Activated CD4-positive, alpha-beta T cell treated with anti-CD3 and anti-CD28 coated beads for 4 hours (primary cell): ENCODE results near the gene ACTR6.
A peak's percentile ranks its signal among the peaks of the same experiment; 100 is the strongest.
"Not testable (repeated sequence)": the region's sequence is repeated elsewhere in the genome, so short reads cannot be mapped to it uniquely, and the experiment has no call there.

Experiments
- DNase-seq, 2 donors: peaks; one replicate each; pipeline ENCODE4 v3.0.0-alpha.2; 2020

Gene ACTR6

DNA sequence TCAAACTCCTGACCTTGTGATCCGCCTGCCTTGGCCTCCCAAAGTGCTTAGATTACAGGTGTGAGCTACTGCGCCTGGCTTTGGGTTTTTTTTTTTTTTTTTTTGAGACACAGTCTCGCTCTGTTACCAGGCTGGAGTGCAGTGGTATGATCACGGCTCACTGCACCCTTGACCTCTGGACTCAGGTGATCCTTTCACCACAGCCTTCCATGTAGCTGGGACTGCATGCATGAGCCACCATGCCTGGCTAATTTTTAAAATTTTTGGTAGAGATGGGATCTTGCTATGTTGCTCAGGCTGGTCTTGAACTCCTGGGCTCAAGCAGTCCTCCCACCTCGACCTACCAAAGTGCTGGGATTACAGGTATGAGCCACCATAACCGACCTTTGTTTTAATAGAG lies 21.6 kb downstream of the ACTR6 start:
- DNase-seq = not testable (repeated sequence)

DNA sequence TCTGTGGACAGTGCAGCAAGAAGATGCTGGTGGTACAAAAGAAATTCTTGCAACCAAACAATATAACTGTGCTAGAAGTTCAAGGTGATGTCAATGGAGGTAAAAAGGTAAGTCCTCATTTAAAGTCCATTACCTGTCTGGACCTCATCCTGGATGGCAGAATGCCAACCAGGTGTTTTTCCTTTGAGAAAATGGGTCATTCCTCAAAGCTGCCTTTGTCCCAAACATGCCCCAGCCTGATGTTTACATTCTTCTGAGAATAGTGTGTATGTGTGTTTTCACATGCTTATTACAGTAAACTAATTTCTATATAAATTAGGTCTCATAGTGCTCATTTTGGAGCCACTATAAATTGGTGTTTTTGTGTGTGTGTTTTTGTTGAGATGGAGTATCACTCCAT lies 24.9 kb downstream of the ACTR6 start:
- no peak for DNase-seq

DNA sequence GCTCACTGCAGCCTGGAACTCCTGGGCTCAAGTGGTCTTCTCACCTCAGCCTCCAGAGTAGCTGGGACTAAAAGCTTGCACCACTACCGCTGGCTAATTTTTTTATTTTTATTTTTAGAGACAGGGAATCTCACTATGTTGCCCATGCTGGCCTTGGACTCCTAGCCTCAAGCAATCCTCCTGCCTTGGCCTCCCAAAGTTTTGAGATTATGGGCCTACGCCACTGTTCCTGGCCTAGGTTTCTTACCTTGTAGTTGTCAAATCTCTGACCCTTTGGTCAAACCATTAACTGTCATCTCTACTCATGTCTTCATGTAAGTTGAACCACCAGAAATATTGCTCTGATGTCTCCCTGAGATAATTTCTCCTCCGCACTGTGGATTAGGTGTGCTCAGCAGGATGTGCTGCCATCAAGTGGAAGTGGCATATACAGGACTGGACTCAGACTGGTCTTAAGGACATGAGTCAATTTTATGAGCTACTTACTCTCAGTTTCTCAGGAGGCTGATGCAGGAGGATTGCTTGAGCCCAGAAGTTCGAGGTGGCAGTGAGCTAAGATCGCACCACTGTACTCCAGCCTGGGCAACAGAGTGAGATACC lies 28.5 kb downstream of the ACTR6 start:
- DNase-seq = no peak

DNA sequence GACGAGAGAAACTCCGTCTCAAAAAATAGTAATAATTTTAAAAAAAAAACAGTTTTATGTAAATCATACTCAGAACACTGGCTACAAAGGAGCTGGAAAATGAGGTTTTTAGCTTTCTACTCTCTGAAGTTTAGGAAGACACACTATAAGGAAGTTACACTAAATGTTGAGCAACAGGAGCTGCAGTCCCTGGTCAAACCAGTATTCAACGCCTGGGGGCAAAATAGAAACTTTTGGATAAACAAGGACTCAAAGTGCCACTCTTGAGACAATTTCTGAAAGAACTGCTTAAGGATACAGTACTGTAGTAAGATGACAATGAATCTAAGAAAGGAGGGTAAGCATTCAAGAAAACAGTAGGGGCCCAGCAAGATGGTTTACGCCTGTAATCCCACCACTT lies 29.3 kb downstream of the ACTR6 start:
- DNase-seq = no peak

DNA sequence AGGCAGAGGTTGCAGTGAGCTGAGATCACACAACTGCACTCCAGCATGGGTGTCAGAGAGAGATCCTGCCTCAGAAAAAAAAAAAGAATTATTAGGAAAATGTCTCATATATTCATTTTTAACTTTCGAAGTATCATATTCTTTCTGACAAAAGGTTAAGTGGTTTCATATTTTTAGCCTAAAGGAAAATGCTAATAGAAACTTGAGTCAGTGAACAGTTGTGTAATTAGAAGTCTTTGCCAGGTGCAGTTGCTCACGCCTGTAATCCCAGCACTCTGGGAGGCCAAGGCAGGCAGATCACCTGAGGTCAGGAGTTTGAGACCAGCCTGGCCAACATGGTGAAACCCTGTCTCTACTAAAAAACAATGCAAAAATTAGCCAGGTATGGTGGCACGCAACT lies 31.3 kb downstream of the ACTR6 start:
- DNase-seq = not testable (repeated sequence)

DNA sequence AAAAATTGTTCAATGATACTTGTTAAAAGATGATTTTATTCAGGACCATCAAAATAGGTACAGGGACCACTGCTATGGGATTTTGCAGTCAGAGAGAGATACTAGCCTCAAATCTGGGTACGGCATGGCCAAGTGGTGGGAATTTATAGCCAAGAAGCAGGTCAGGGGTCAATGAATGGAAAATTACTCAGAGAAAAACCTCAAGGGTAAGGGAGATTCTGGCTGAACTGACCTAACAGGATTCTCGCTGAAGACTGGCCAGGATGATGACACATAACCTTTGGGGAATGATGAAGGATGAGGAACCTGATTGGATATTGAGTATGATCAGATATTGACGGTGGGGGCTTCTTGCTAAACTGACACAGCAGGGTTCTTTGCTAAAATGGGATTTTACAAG lies 33.6 kb downstream of the ACTR6 start:
- no peak for DNase-seq

DNA sequence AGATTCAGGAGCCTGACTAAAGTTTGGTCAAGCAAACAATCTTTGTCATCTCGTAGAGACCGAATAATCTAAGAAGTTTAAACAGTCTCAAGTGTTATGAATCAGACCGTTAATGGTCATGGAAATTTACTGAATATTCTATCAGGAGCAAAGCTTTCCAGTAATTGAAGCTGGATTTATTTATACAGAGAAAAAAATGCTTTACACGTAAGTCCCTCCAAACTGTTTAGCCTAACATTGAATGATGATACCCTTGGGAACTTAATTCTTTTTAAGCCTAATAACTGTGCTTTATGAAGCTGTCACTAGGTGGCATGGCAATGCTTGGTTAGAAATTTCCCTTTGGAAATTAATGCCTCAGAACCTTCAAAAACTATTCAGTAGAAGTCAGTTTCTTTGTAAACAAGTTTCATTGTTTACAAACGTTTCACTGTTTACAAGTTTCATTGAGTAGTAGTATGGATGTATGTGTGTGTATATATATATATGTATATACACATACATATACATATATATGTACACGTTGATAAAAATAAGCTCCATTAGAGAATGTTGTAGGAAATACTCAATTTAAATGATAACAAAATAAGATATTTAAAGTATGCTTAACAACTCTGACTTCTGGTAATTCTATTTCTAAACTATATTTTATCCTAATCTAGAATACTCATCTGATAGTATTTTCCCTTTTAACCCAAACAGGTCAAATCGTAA lies 34.1 kb downstream of the ACTR6 start:
- peak in 1 of 2 donors; percentile 3 for DNase-seq

DNA sequence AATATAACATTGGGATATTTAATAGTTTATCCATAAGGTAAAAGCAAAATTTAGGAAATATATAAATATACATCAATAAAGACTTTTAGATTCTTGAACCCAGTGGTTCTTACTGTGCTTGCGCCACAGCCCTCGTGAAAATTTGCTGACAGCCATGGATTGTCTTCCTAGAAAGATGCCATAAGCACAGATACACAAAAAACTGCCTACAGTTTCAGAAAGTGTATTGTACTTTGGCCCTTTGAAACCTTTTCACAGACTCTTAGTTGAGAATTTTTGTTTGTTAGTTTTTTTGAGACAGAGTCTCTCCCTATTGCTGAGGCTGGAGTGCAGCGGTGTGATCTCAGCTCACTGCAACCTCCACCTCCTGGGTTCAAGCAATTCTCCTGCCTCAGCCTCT lies 38.2 kb downstream of the ACTR6 start:
- DNase-seq = no peak

DNA sequence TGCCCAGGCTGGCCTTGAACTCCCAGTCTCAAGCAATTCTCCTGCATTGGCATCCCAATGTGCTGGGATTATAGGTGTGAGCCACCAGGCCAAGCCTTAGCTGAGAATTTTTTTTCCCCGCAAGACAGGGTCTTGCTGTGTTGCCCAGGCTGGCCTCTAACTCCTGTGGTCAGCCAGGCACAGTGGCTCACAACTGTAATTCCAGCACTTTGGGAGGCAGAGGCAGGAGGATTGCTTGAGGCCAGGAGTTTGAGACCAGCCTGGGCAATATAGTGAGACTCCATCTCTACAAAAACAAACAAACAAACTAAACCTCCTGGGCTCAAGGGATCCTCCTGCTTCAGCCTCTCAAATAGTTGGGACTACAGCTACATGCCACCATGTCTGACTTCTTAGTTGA lies 39.0 kb downstream of the ACTR6 start:
- no peak for DNase-seq

DNA sequence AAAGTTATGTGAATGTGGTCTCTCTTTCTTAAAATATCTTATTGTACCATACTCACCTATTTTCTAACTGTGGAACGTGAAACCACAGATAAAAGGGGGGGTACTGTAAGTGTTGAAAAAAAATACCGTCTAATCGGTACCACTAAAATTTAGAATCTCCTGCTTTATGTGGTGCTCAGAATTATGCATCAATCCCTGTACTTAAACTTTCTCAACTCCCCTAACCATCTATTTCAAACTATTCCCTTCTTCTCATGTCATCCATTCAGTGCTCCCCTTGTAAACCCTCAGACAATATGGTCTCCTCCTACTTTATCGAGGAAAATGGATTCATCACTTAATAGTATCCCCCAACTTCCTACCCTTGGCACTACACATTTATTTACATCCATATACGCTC lies 42.5 kb downstream of the ACTR6 start:
- no peak for DNase-seq

DNA sequence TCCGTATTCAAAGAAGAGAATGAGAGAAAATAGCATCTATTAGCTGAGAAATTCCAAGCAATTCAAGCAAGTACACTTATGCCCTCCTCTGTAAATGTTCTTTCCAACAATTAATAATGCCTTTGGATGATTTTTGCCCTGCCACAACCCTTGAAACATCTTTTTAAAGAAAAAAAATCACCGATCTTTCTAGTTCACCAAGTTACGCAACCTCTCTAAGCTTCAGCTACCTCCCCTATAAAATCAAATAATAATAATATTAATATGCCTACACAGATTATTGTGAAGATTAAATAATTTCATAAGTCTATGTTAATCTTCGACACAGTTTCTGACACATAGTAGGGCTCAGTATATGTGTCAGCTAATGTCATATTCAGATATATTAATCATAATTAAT lies 47.1 kb downstream of the ACTR6 start:
- DNase-seq = no peak

DNA sequence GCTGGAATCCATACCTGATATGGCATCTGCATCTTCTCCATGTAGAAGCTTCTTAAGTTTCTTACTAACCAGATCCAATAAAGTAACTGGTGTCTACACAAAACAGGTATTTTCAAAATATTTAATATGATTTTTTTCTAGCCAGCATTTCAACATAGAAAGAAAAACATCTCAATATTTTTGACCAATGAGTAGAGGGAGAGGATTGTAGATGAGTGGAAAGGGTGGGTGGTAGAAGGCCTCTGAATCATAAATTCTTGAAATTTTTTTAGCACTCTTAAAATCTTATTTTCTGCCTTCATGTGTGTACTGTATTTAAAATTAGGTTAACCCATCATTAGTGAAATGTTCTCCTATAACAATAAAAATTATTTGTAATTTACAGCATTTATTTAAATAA lies 48.3 kb downstream of the ACTR6 start:
- DNase-seq = no peak

DNA sequence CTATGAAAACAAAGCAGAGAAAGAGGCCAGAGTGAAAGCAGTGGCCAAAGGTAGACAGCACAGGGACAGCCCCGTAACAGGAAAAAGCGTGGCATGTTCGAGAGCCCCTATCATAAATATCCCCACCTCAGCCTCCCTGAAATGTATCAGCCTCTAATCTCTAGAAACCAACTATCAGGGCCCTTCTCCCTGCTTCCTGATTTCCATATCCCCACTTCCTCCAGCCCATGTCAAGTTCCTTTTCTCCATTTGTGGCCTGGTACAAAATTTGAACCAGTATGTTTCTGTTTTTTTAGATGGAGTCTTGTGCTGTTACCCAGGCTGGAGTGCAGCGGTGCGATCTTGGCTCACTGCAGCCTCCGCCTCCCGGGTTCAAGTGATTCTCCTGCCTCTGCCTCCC lies 49.3 kb downstream of the ACTR6 start:
- no peak for DNase-seq

DNA sequence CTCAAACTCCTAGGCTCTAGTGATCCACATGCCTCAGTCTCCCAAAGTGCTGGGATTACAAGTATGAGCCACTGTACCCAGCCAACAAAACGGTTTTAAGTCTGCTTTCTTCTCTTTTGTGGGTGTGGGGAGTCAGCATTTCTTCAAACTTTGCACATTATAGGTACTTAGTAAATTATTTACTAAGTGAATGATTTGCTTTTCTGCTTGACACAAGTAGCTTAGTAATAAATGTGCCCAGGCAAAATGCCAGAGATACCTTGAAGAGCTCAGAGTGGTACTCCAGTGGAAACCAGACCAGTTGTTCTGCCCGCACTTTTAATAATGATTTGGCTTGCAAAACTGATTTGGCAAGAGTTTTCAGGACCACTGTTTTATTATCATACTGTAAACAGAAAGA lies 51.3 kb downstream of the ACTR6 start:
- no peak for DNase-seq

DNA sequence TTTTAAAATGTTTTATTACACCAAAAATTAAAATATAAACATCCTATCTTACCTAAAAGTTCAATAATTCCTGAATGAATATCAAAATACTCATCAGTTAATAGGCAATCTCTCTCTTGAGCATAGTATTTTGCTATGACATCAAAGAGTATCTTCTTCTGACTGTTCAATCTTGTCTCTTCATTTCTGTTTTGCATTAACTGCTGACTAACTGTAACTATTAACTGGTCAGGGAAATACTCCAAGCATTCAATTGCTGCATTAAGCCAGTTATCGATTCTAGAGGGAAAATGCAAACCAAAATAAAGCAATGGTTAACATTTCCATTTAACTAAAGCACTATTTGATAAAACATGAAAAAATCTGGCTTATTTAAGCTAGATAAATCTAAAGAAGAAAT lies 52.8 kb downstream of the ACTR6 start:
- no peak for DNase-seq

DNA sequence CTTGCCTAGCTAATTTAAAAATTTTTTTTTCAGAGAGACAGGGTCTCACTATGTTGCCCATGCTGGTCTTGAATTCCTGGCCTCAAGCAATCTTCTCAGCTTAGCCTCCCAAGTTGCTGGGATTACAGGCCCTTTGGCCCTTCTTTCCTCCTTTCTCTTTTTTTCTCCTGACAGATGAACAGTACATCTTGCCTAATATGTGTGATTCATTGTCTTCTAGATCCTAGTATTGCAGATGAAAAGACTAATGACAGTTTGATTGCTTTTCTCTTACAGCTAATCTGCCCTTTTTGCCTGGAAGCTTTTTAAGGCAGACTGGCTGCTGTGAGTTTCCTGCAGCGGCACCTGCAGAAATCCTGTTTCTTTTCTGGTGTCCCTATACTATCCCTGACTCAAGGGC lies 54.3 kb downstream of the ACTR6 start:
- DNase-seq = no peak

DNA sequence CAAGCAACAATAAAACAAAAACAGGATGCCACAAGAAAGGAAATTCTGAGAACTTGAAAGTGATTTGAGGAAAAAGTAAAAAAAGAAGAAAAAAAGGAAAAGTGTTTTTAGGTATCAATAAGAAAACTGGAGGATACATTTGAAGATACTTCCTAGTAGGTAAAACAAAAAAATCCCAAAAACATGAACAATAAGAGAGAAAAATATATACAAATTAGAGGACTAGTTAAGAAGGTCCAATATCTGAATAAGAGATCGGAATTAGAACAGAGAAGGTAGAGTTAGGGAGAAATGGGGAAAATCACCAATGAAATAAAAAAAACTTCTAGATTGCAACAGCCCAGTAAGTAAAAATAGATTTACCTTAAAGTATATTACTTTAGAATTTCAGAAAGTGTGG lies 57.5 kb downstream of the ACTR6 start:
- no peak for DNase-seq

DNA sequence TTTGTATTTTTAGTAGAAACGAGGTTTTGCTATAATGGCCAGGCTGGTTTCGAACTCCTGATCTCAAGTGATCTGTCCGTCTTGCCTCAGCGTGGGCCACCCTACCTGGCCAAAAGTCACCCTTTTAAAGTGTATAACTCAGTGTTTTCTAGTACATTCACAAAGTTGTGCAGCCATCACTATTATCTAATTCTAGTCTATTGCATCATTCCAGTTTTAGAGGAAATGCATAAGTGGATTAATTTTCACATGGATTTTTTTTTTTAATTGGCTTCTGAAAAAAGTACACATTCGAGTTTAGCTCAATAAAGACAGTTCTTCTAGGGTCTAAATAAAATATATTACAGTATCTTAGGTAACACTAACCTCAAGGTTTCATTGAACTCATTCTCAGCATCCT lies 62.5 kb downstream of the ACTR6 start:
- DNase-seq = no peak

DNA sequence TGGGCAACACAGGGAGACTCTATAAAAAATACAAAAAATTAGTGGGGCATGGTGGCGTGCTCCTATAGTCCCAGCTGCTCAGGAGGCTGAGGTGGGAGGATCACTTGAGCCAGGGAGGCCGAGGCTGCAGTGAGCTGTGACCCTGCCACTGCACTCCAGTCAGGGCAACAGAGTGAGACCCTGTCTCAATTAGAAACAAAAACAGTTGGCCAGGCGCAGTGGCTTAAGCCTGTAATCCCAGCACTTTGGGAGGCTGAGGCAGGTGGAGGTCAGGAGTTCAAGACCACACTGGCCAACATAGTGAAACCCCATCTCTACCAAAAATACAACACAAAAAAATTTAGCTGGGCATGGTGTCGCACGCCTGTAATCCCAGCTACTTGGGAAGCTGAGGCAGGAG lies 64.5 kb downstream of the ACTR6 start:
- not testable (repeated sequence) for DNase-seq

DNA sequence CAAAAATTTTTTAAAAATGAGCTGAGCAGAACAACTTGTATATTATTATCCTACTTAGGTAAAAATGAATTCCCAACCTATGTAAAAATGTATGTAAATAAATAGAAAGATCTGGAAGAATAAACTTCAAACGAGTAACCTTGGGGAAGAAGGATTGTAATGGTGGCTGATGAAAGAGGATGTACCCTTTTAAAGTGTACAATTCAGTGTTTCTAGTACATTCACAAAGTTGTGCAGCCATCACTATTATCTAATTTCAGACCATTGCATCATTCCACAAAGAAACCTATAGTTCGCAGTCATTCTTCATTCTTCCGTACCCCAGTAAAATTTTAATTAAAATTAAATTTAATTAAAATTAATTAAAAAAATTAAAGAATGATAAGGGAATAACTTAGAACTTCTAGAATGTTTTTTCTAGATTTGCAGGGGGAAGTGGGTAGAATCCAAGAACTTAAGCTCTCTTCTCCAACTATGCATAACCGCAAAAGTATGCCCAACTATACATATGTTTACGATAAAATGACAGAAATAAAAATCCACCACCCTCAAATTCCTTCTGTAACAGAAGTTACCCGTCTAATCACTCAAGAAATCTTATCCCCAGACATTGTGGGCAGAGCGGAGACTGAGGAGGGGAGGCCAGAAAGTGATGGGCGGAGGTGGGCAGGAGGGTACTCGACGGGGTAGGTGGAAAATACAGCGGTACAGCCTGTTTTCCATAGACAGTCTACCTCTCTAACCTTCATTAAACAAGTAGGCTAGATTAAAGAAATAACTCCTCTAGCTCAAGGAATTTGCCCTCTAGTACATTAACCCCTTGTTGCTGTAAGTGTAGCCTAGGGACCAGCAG lies 65.3 kb downstream of the ACTR6 start:
- DNase-seq = no peak

DNA sequence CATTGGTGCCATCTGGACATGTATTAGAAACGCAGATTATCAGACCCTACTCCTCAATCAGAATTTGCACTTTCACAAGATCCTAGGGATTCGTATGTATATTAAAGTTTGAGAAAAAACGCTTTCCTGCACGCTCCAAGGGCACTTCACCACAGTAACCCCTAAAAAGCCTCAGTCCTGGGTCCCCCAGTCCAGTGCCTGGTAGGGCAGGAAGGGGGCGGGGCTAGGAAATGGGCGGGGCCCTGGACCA lies 65.9 kb downstream of the ACTR6 start:
- DNase-seq = peak in 1 of 2 donors; percentile 90

DNA sequence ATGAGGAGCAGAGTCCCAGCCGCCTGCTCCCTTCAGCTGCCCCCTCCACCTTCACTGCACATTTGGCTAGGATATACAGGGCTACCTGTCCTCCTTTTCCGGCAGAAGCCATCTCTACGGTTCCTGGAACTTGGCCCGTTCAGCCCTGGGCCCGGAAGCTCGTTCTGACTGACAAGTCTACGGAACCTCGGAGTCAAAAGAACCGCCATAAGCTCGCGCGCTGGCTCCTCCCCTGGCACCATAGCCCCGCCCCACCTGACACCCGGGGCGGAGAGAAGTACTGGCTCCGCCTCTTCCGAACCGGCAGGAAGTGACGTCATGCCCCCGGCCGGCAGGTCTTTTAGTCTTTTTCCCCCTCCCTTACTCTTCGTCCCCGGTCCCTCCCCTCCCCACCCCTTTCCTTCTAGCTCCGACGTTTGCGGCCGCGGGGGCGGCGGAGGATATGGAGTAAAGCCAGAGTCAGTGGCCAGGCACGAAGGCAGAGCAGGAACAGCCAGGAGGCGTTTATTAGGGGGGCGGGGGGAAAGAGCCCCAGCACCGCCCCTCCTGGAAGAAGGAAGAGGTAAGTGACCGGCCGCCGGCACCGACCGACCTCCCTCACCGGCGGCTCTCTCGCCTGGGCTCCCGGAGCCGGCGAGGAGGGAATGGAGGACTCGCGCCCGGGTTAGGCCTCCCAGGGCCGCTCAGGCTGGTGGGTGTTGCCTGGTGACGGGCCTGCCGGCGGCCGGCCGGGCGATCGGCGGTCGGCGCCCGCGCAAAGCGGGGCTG lies 66.4 kb downstream of the ACTR6 start, which contains the start of the genes DEPDC4 and SCYL2:
Gene DEPDC4, minus strand, starts transcription at position 245 of the 768 bp plus-strand sequence. Its CDS starts 3 bp downstream, at position 242.
Gene SCYL2, plus strand, starts transcription at position 343 of the 768 bp plus-strand sequence. CDS start 15,794 bp downstream, outside the sequence.
- DNase-seq = peak; percentile 93

DNA sequence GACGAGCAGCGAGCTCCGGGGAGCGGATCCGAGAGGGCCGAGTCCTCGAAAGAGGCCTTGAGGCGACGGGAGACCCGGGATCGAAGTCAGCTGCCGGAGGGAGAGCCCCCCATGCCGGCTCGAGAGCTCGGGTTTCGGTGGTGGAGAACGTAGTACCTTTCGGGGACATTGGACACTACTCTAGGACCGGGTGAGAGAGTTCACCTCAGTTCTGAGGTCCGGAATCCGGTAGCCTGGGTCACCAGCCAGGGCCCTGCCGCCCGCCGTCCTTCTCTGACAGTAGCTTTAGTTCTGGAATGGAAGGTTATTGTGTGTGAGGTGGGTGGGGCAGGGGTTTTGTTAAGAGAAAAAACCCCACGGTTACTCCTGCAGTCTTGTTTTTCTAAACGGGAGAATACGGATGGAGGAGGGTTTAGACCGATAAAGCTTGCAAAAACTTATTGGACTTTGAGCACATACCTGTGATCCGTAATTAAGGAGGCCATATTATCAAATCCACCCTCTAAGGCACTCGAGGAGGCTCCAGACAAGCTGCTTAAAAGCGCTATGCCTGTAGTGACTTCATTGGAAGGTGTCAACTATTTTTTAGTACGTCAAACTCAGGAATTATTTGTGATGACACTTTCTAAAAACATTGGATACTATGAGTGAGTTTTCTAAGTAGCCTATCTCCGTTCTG lies 67.1 kb downstream of the ACTR6 start:
- no peak for DNase-seq
